ENCODE data around the gene UBA52. TPM values are rescaled to one million over a fixed set of nuclear protein-coding genes. Genes with fewer than 3 reads are reported as not detected.

UBA52 gene
- total RNA-seq, 1 experiment from 2014 or later = 1,265 TPM

GRCh38 chr19:18529782-18530181 lies 41.9 kb upstream of the UBA52 start:
- Histone ChIP-seq H4K91ac (ENCODE audit: insufficient read length, low read depth, low read length) (no peak overlapping the region), H3K18ac (ENCODE audit: insufficient read length, low read depth, low read length) (no peak overlapping the region), H4K5ac (ENCODE audit: insufficient read length, low read depth, low read length) (no peak overlapping the region), H2BK12ac (ENCODE audit: insufficient read length, low read depth, low read length) (no peak overlapping the region), H4K20me1 (ENCODE audit: control insufficient read depth, insufficient read depth, insufficient read length) (no peaks in the 10 kb centered on the region), H2BK15ac (ENCODE audit: low read depth, low read length) (no peak overlapping the region), H3K56ac (ENCODE audit: insufficient read length, low read depth, low read length) (no peak overlapping the region), H3T11ph (ENCODE audit: low read length) (no peak overlapping the region), H3K27me3 (ENCODE audit: insufficient read depth, low read length) (no peaks in the 10 kb centered on the region), H2BK5ac (ENCODE audit: insufficient read length, low read length) (no peak overlapping the region), H3K4me2 (ENCODE audit: insufficient read depth, insufficient read length, low read length) (no peak overlapping the region), H2AK5ac (ENCODE audit: insufficient read length, low read length) (no peak overlapping the region), H3K23ac (ENCODE audit: insufficient read length, low read depth, low read length) (no peak overlapping the region), H3K9me3 (ENCODE audit: control insufficient read depth, low read depth, low read length) (no peaks in the 10 kb centered on the region), H3K23me2 (ENCODE audit: insufficient read length, low read depth, low read length, poor library complexity, severe bottlenecking) (no peaks in the 10 kb centered on the region), H3K79me1 (ENCODE audit: insufficient read depth, low read depth, low read length, poor library complexity, severe bottlenecking) (no peaks in the 10 kb centered on the region), H2BK20ac (ENCODE audit: low read depth, low read length, poor library complexity, severe bottlenecking) (no peak overlapping the region), H2BK120ac (ENCODE audit: low read depth, low read length, poor library complexity, severe bottlenecking) (no peak overlapping the region), H3K9ac (ENCODE audit: extremely low read depth, insufficient read length, low read length) (no peak overlapping the region), H3K4me1 (ENCODE audit: insufficient read depth, low read length) (no peaks in the 10 kb centered on the region), H2AFZ (ENCODE audit: low read length) (no peak overlapping the region), H3K79me2 (ENCODE audit: insufficient read depth, low read length) (no peaks in the 10 kb centered on the region), H3K14ac (ENCODE audit: insufficient read depth, low read length) (no peak overlapping the region), H4K8ac (replicated peaks; ENCODE audit: insufficient read length, low read depth, low read length) (no peak overlapping the region), H3K4ac (ENCODE audit: low read depth, low read length) (no peak overlapping the region), H3K27ac (ENCODE audit: insufficient read length, low read depth, low read length) (no peak overlapping the region)
- H3K36me3 Mint-ChIP-seq (ENCODE audit: insufficient read depth in 1 of 3, low read depth in 3 of 3) = peaks cover 14 to 25% (median 23%) of the 10 kb centered on the region in 3 experiments
- H3K27me3 Mint-ChIP-seq (ENCODE audit: low read depth) = no peaks in the 10 kb centered on the region
- DNase-seq = no peak
- H3K4me3 Mint-ChIP-seq = no peak overlapping the region
- TF ChIP-seq CTCF (conservative IDR thresholded peaks at IDR 0.05) = no peak
- peak overlapping the region in 1 of 3 experiments; percentile 63; a peak in 1 of 7 replicates for H3K27ac Mint-ChIP-seq
- H3K4me1 Mint-ChIP-seq = no peaks in the 10 kb centered on the region
- H3K9me3 Mint-ChIP-seq = no peaks in the 10 kb centered on the region
- WGBS (ENCODE audit: extremely low coverage, insufficient read length, low lambda C conversion rate) = no CpG with 5 or more reads among the region's 7 CpGs

Measured in H9 (cell line).